Glutamatergic neuron (in vitro differentiated cells): ENCODE measurements around the gene PRR5L. TPM values are rescaled to one million over a fixed set of nuclear protein-coding genes. Genes with fewer than 3 reads are reported as not detected.

ENCODE experiments used
- DNase-seq: peaks from one replicate; pipeline ENCODE4 v3.0.0; 2022
- H3K27ac Mint-ChIP-seq: one replicate; pipeline ENCODE4 v1.8.0; 2020; ENCODE audit warnings: mild to moderate bottlenecking, mixed read lengths, inconsistent platforms; ENCODE audit not compliant: unreplicated experiment
- H3K27me3 Mint-ChIP-seq: one replicate; pipeline ENCODE4 v1.8.0; 2020; ENCODE audit warnings: mild to moderate bottlenecking, moderate library complexity, mixed read lengths, inconsistent platforms; ENCODE audit not compliant: unreplicated experiment
- H3K36me3 Mint-ChIP-seq: one replicate; pipeline ENCODE4 v1.8.0; 2020; ENCODE audit warnings: mild to moderate bottlenecking, mixed read lengths, inconsistent platforms; ENCODE audit not compliant: unreplicated experiment
- H3K4me1 Mint-ChIP-seq: one replicate; pipeline ENCODE4 v1.8.0; 2020; ENCODE audit warnings: mild to moderate bottlenecking, low read depth, mixed read lengths, inconsistent platforms; ENCODE audit not compliant: unreplicated experiment
- H3K4me3 Mint-ChIP-seq: one replicate; pipeline ENCODE4 v1.8.0; 2020; ENCODE audit warnings: mild to moderate bottlenecking, mixed read lengths, inconsistent platforms; ENCODE audit not compliant: unreplicated experiment
- H3K9me3 Mint-ChIP-seq: one replicate; pipeline ENCODE4 v1.8.0; 2020; ENCODE audit warnings: mild to moderate bottlenecking, moderate library complexity, mixed read lengths, inconsistent platforms; ENCODE audit not compliant: unreplicated experiment
- CTCF ChIP-seq: fragments of 200-600 bp; sonication (generic); IDR thresholded peaks from one replicate; pipeline ENCODE4 v1.5.0; 2021; ENCODE audit not compliant: partially characterized antibody, unreplicated experiment
- total RNA-seq: library from RNA; stranded (reverse); fragmentation: NEBNext Ultra II Directional; extraction: Animal tissue kit (Norgen Biotek cat#: 25700); gene quantifications from one replicate; pipeline ENCODE4 v1.2.1, GENCODE V29; 2021; ENCODE audit not compliant: unreplicated experiment

Gene PRR5L
- total RNA-seq, 1 donor from 2014 or later: 1.6 TPM

GRCh38 chr11:36447947-36448346 is 151.9 kb downstream of the PRR5L start:
- Mint-ChIP-seq H3K27me3 (peaks cover 6% of the 10 kb centered on the region), H3K27ac (no peak overlapping the region), H3K4me3 (no peak overlapping the region), H3K9me3 (peaks cover 6% of the 10 kb centered on the region), H3K36me3 (no peaks in the 10 kb centered on the region), H3K4me1 (no peaks in the 10 kb centered on the region)
- DNase-seq: no peak
- TF ChIP-seq CTCF: no peak

- H3K36me3 Mint-ChIP-seq: no peaks in the 10 kb centered on the region
- no peak for TF ChIP-seq CTCF
- H3K4me1 Mint-ChIP-seq: no peaks in the 10 kb centered on the region
- H3K27me3 Mint-ChIP-seq: peaks cover 6% of the 10 kb centered on the region
- H3K9me3 Mint-ChIP-seq: peaks cover 4% of the 10 kb centered on the region
- H3K4me3 Mint-ChIP-seq: no peak overlapping the region
- H3K27ac Mint-ChIP-seq: no peak overlapping the region
- no peak for DNase-seq
Measured at GRCh38 chr11:36449561-36450096, 153.5 kb downstream of the PRR5L start.

- Mint-ChIP-seq H3K27ac (no peak overlapping the region), H3K4me3 (no peak overlapping the region), H3K9me3 (peaks cover 4% of the 10 kb centered on the region), H3K4me1 (no peaks in the 10 kb centered on the region), H3K27me3 (peaks cover 4% of the 10 kb centered on the region), H3K36me3 (no peaks in the 10 kb centered on the region)
- TF ChIP-seq CTCF: no peak
- DNase-seq: no peak
Measured at GRCh38 chr11:36450110-36450572, 154.1 kb downstream of the PRR5L start.

DNA sequence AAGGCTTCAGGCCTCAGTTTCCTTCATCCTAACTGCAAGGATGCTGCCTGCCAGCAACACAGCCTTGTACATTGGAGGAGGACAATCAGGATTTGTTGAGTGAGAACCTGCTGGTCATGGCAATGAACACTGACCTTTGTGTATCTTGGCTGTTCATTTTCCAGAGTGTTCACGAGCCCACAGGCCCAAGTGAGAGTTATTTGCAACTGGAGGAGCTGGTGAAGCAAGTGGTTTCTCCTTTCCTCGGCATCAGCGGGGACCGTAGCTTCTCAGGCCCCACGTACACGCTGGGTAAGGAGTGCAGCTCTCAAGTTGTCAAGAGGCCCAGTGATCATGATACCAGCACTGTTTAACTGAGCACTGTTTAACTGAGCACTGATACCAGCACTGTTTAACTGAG is 155.0 kb downstream of the PRR5L start:
- no peak overlapping the region for H3K4me3 Mint-ChIP-seq

DNA sequence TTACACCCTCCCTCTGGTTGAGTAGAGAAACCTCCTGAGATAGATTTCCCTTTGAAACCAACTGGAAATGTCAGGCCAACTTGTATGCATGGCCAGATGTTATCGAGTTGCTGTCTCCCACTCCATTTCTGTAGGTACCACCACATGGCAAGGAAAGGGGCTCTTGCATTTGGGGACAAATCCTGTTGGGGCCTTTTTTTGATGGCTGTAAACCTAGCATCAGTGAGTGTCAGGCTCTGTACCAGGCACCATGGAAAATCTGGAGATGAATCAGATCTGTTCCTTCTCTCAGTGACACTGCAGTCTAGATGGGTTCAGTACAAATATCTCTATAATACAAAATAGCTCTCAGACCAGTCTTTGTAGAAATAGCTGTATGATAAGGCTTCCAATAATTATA is 155.6 kb downstream of the PRR5L start:
- Mint-ChIP-seq H3K27ac (no peak overlapping the region), H3K4me3 (no peak overlapping the region), H3K9me3 (peaks cover 4% of the 10 kb centered on the region), H3K36me3 (no peaks in the 10 kb centered on the region), H3K27me3 (peaks cover 5% of the 10 kb centered on the region), H3K4me1 (peaks cover 9% of the 10 kb centered on the region)
- no peak for DNase-seq
- no peak for TF ChIP-seq CTCF

More for the DNA sequence above, 155.0 kb downstream of the PRR5L start:
- DNase-seq: no peak
- Mint-ChIP-seq H3K27ac (no peak overlapping the region), H3K27me3 (peaks cover 4% of the 10 kb centered on the region), H3K9me3 (peaks cover 4% of the 10 kb centered on the region), H3K36me3 (no peaks in the 10 kb centered on the region), H3K4me1 (peaks cover 7% of the 10 kb centered on the region)
- TF ChIP-seq CTCF: no peak
